GM19023 (cell line): ENCODE results near the gene ZNF576.
"Not testable (repeated sequence)": the region's sequence is repeated elsewhere in the genome, so short reads cannot be mapped to it uniquely, and the experiment has no call there.

Experiments used
- ATAC-seq: cut with Tn5 transposase; IDR thresholded peaks from one replicate; pipeline ENCODE4 v1.9.1; 2021; ENCODE audit warnings: mild to moderate bottlenecking, moderate library complexity; ENCODE audit not compliant: unreplicated experiment

ZNF576 gene

GRCh38 chr19:43650276-43650675 lies 53.9 kb downstream of the ZNF576 start:
- not testable (repeated sequence) for ATAC-seq
